Right cardiac atrium (tissue), 5 donors: ENCODE data around the gene CHIA. TPM values are rescaled to one million over a fixed set of nuclear protein-coding genes. Genes with fewer than 3 reads are reported as not detected.
"Not testable (repeated sequence)": the region's sequence is repeated elsewhere in the genome, so short reads cannot be mapped to it uniquely, and the experiment has no call there.

Experiments
- ATAC-seq, 2 donors: fragments of 200-7000 bp; cut with Tn5 transposase; one replicate each; pipeline versions ENCODE4 v1.8.0 to v1.9.1; 2020; ENCODE audit warnings: moderate library complexity in 2 of 2, mild to moderate bottlenecking in 1 of 2
- DNase-seq, 3 donors: peaks; one replicate each; pipeline ENCODE4 v3.0.0-alpha.2; 2020
- H3K27ac ChIP-seq: one replicate; pipeline ENCODE4 v1.5.1; 2013; ENCODE audit warnings: mild to moderate bottlenecking, low read length, control low read depth, moderate library complexity
- H3K27me3 ChIP-seq: one replicate; pipeline ENCODE4 v1.6.1; 2013; ENCODE audit not compliant: control insufficient read depth, insufficient read depth
- H3K4me1 ChIP-seq: one replicate; pipeline ENCODE4 v1.6.1; 2013; ENCODE audit warnings: low read length; ENCODE audit not compliant: control insufficient read depth, insufficient read depth
- H3K4me3 ChIP-seq: one replicate; pipeline ENCODE4 v1.5.1; 2013; ENCODE audit warnings: low read length, control low read depth
- H3K9me3 ChIP-seq: one replicate; pipeline ENCODE4 v1.6.1; 2013; ENCODE audit warnings: low read length; ENCODE audit not compliant: control insufficient read depth
- WGBS: extraction: QIAGEN DNeasy Blood & Tissue Kit; methylation state at CpG from one replicate; pipeline ENCODE4 v1.1.7; 2013; 5-methylcytosine and 5-hydroxymethylcytosine counted together
- intact Hi-C, 4 donors: fragments of 100-400 bp; cut with DNase I; formaldehyde crosslinking; loops; one replicate each; pipeline versions ENCODE4 v1.11.0 to v1.14.0; 2022 to 2023
- polyA plus RNA-seq: library from polyadenylated mRNA; stranded (reverse); fragments of 200-250 nt; gene quantifications from one replicate; pipeline ENCODE4 v1.2.3, GENCODE V29; 2013
- total RNA-seq, 4 donors: library from RNA; stranded (reverse); fragmentation: NEBNext Ultra II Directional; extraction: Animal tissue kit (Norgen Biotek cat#: 25700); gene quantifications; one replicate each; pipeline ENCODE4 v1.2.1, GENCODE V29; 2021
- donor health status: healthy with polysubstance abuse.
- donor health status: DM: no; HTN: yes; CAD: no.
- donor health status: DM: no; HTN: no; CAD: no.
- donor health status: DM: no; HTN: yes; CAD: no; lungs with severe emphysema.
- donor health status: DM: yes; HTN: yes; CAD: no.

CHIA gene
- total and polyA plus RNA-seq, 5 donors, result 0.09 TPM; not detected in 4

DNA sequence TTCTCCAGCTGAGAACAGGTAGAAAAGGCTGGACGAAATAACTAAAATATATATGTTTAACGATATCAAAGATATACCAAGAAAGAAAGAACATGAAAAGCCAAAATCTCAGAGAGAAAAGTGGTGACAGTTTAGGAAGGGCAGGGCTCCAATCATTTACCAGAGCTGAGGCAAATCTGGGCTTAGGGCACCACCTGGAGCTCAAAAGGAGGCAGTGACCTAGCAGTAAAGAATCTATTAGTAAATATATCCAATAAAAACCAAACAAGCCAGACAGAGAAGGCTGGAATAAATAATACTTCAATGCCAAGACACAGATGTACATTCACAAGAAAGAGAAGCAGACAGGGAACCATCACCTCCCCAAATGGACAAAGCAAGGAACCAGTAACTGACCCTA, 43.5 kb downstream of the CHIA start:
- WGBS, result 65% methylated on average over 2 of the region's 2 CpGs
- Histone ChIP-seq H3K4me3 (no peak overlapping the region), H3K27ac (no peak overlapping the region), H3K27me3 (no peaks in the 10 kb centered on the region), H3K9me3 (peaks cover 5% of the 10 kb centered on the region), H3K4me1 (no peaks in the 10 kb centered on the region)
- ATAC-seq (peak in 1 of 2 donors; percentile 41), DNase-seq (peak in 2 of 3 donors; percentile 22 to 50)
- intact Hi-C loops, result no loop called here

DNA sequence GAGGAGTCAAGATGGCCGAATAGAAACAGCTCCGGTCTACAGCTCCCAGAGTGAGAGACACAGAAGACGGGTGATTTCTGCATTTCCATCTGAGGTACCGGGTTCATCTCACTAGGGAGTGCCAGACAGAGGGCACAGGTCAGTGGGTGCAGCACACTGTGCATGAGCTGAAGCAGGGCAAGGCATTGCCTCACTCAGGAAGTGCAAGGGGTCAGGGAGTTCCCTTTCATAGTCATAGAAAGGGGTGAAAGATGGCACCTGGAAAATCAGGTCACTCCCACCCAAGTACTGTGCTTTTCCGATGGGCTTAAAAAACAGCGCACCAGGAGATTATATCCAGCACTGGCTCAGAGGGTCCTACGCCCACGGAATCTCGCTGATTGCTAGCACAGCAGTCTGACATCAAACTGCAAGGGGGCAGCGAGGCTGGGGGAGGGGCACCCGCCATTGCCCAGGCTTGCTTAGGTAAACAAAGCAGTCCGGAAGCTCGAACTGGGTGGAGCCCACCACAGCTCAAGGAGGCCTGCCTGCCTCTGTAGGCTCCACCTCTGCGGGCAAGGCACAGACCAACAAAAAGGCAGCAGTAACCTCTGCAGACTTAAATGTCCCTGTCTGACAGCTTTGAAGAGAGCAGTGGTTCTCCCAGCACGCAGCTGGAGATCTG, 44.7 kb downstream of the CHIA start:
- H3K27me3 ChIP-seq, H3K27ac ChIP-seq, intact Hi-C loops, ATAC-seq, H3K4me1 ChIP-seq, H3K9me3 ChIP-seq, H3K4me3 ChIP-seq, DNase-seq: not testable (repeated sequence)
- WGBS, result 88% methylated on average over 14 of the region's 15 CpGs

DNA sequence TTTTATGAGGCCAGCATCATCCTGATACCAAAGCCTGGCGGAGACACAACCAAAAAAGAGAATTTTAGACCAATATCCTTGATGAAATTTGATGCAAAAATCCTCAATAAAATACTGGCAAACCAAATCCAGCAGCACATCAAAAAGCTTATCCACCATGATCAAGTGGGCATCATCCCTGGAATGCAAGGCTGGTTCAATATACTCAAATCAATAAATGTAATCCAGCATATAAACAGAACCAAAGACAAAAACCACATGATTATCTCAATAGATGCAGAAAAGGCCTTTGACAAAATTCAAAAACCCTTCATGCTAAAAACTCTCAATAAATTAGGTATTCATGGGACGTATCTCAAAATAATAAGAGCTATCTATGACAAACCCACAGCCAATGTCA, 48.2 kb downstream of the CHIA start:
- WGBS, result 79% methylated on average over 2 of the region's 2 CpGs
- intact Hi-C loops, H3K4me3 ChIP-seq, H3K27me3 ChIP-seq, H3K27ac ChIP-seq, ATAC-seq, H3K9me3 ChIP-seq, DNase-seq, H3K4me1 ChIP-seq: not testable (repeated sequence)

GRCh38 chr1:111346089-111346885, 55.6 kb downstream of the CHIA start:
- WGBS, result 2% methylated on average over 45 of the region's 45 CpGs
- Histone ChIP-seq H3K4me1 (no peaks in the 10 kb centered on the region), H3K4me3 (peak overlapping the region; percentile 41), H3K9me3 (no peaks in the 10 kb centered on the region), H3K27ac (peak overlapping the region; percentile 69), H3K27me3 (no peaks in the 10 kb centered on the region)
- ATAC-seq, result peak; percentile 98 to 99
- intact Hi-C loops, result no loop called here
- peak; percentile 85 to 94 (median 94) for DNase-seq

GRCh38 chr1:111347026-111347425, 56.4 kb downstream of the CHIA start:
- DNase-seq (no peak), ATAC-seq (no peak)
- 53% methylated on average over 6 of the region's 6 CpGs for WGBS
- intact Hi-C loops, result no loop called here
- Histone ChIP-seq H3K27ac (no peak overlapping the region), H3K4me1 (no peaks in the 10 kb centered on the region), H3K9me3 (no peaks in the 10 kb centered on the region), H3K27me3 (no peaks in the 10 kb centered on the region), H3K4me3 (no peak overlapping the region)

- Histone ChIP-seq H3K27ac (no peak overlapping the region), H3K27me3 (no peaks in the 10 kb centered on the region), H3K4me3 (no peak overlapping the region), H3K9me3 (no peaks in the 10 kb centered on the region), H3K4me1 (no peaks in the 10 kb centered on the region)
- ATAC-seq (no peak), DNase-seq (no peak)
- intact Hi-C loops, result no loop called here
Measured at GRCh38 chr1:111351700-111352099, 61.0 kb downstream of the CHIA start.

GRCh38 chr1:111354584-111354983, 63.9 kb downstream of the CHIA start:
- Histone ChIP-seq H3K4me3 (no peak overlapping the region), H3K27me3 (no peaks in the 10 kb centered on the region), H3K4me1 (no peaks in the 10 kb centered on the region), H3K27ac (no peak overlapping the region), H3K9me3 (no peaks in the 10 kb centered on the region)
- intact Hi-C loops, result no loop called here
- no peak for ATAC-seq
- DNase-seq, result no peak

GRCh38 chr1:111358964-111359363, 68.3 kb downstream of the CHIA start:
- no peak for DNase-seq
- no peak overlapping the region for H3K27ac ChIP-seq
- no peak for ATAC-seq
- H3K27me3 ChIP-seq, result no peaks in the 10 kb centered on the region
- H3K4me3 ChIP-seq, result no peak overlapping the region
- no peaks in the 10 kb centered on the region for H3K4me1 ChIP-seq
- H3K9me3 ChIP-seq, result no peaks in the 10 kb centered on the region
- intact Hi-C loops, result no loop called here
- 92% methylated on average over 2 of the region's 2 CpGs for WGBS

DNA sequence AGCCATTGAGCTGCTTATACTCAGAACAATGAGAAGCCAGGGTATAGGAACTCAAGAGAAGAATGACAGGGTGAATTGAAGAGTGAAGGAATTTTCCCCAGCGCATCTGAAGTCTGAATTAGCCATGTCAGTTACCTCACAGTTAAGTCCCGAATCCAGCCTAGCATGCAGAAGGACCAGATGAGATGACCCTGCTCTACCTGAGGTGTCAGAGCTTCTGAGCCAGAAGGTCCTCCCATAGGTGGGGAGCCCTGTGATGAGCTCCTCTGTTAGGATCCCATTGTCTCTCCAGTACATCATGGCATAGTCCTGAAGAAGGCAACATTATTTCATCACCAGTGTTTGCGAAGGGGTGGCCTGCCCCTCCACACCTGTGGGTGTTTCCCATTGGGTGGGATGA, 68.7 kb downstream of the CHIA start:
- no peaks in the 10 kb centered on the region for H3K27me3 ChIP-seq
- no peak for ATAC-seq
- H3K9me3 ChIP-seq, result no peaks in the 10 kb centered on the region
- WGBS, result 85% methylated on average over 3 of the region's 3 CpGs
- H3K4me1 ChIP-seq, result no peaks in the 10 kb centered on the region
- H3K4me3 ChIP-seq, result no peak overlapping the region
- H3K27ac ChIP-seq, result no peak overlapping the region
- no peak for DNase-seq
- intact Hi-C loops, result no loop called here

DNA sequence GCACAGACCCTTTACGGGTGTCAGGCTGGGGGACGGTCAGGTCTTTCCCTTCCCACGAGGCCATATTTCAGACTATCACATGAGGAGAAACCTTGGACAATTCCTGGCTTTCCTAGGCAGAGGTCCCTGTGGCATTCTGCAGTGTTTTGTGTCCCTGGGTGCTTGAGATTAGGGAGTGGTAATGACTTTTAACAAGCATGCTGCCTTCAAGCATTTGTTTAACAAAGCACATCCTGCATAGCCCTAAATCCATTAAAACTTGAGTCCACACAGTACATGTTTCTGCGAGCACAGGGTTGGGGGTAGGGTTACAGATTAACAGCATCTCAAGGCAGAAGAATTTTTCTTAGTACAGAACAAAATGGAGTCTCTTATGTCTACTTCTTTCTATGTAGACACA, 69.6 kb downstream of the CHIA start:
- H3K27ac ChIP-seq, H3K4me3 ChIP-seq, DNase-seq, ATAC-seq, intact Hi-C loops, H3K4me1 ChIP-seq, H3K9me3 ChIP-seq, H3K27me3 ChIP-seq: not testable (repeated sequence)
- WGBS, result 41% methylated on average over 4 of the region's 4 CpGs

- Histone ChIP-seq H3K4me1 (no peaks in the 10 kb centered on the region), H3K27me3 (no peaks in the 10 kb centered on the region), H3K4me3 (no peak overlapping the region), H3K27ac (no peak overlapping the region), H3K9me3 (no peaks in the 10 kb centered on the region)
- DNase-seq (no peak), ATAC-seq (no peak)
- intact Hi-C loops, result no loop called here
- 74% methylated on average over 9 of the region's 9 CpGs for WGBS
Measured at GRCh38 chr1:111361761-111362160, 71.1 kb downstream of the CHIA start.
